ENCODE results near the gene GIPC1. TPM values are rescaled to one million over a fixed set of nuclear protein-coding genes. Genes with fewer than 3 reads are reported as not detected.

GIPC1 gene

GRCh38 chr19:14428882-14429416 is 67.0 kb downstream of the GIPC1 start:
- Histone ChIP-seq H3K18ac (ENCODE audit: low read depth in 1 of 2, low read length in 2 of 2) (no peak overlapping the region), H2BK5ac (ENCODE audit: low read depth, low read length, poor library complexity, severe bottlenecking) (no peak overlapping the region), H3K23ac (ENCODE audit: low read length in 2 of 2) (no peak overlapping the region), H3K4me3 (ENCODE audit: insufficient read depth in 1 of 2, low read depth in 1 of 2, low read length in 2 of 2) (no peak overlapping the region), H4K91ac (ENCODE audit: low read length) (no peak overlapping the region), H3K79me1 (replicated peaks; ENCODE audit: low read length, poor library complexity, severe bottlenecking) (peaks cover 6% of the 10 kb centered on the region), H2BK15ac (ENCODE audit: low read depth, poor library complexity, severe bottlenecking) (no peak overlapping the region), H2BK120ac (ENCODE audit: low read depth, low read length) (no peak overlapping the region), H3K27me3 (ENCODE audit: control insufficient read depth in 1 of 2, insufficient read depth in 1 of 2, low read length in 2 of 2) (peaks cover 3 to 4% of the 10 kb centered on the region in 2 experiments), H2AK5ac (ENCODE audit: low read length, severe bottlenecking) (no peak overlapping the region), H3K9ac (ENCODE audit: low read length) (no peak overlapping the region), H3K36me3 (ENCODE audit: control insufficient read depth in 1 of 2, insufficient read depth in 2 of 2, low read depth in 1 of 2, low read length in 2 of 2) (no peaks in the 10 kb centered on the region), H3K4ac (ENCODE audit: low read depth in 1 of 2, low read length in 2 of 2) (no peak overlapping the region), H4K8ac (ENCODE audit: low read length) (no peak overlapping the region), H3K9me3 (ENCODE audit: control insufficient read depth, low read length) (no peaks in the 10 kb centered on the region), H3K27ac (ENCODE audit: low read length, poor library complexity, severe bottlenecking) (no peak overlapping the region), H2AFZ (ENCODE audit: low read depth, low read length) (no peak overlapping the region), H3K4me2 (ENCODE audit: low read length, poor library complexity, severe bottlenecking) (no peak overlapping the region), H3K4me1 (ENCODE audit: control insufficient read depth, insufficient read depth, low read depth, low read length) (peaks cover 7% of the 10 kb centered on the region), H2BK12ac (ENCODE audit: low read length in 2 of 2) (no peak overlapping the region), H3K14ac (ENCODE audit: low read length in 2 of 2) (no peak overlapping the region)
- WGBS: 92% methylated on average over 3 of the region's 4 CpGs
- DNase-seq: no peak

Small RNAs within 50 kb of the gene (small RNA-seq; reads per million reads assigned to genes)
- not detected for gene SNRPGP15 (ENCODE audit: low read depth)
